ENCODE measurements around the gene ANO9.
"Not testable (repeated sequence)": the region's sequence is repeated elsewhere in the genome, so short reads cannot be mapped to it uniquely, and the experiment has no call there.

ANO9 gene

GRCh38 chr11:450809-451451, 9.1 kb upstream of the ANO9 start:
- DNase-seq = peak; percentile 37

- DNase-seq = peak; percentile 76
Measured at GRCh38 chr11:449889-450808, 8.3 kb upstream of the ANO9 start, which contains the start of gene PTDSS2. Gene PTDSS2 (plus strand): TSS chr11:450279. CDS start chr11:450456, 177 bp downstream.

DNA sequence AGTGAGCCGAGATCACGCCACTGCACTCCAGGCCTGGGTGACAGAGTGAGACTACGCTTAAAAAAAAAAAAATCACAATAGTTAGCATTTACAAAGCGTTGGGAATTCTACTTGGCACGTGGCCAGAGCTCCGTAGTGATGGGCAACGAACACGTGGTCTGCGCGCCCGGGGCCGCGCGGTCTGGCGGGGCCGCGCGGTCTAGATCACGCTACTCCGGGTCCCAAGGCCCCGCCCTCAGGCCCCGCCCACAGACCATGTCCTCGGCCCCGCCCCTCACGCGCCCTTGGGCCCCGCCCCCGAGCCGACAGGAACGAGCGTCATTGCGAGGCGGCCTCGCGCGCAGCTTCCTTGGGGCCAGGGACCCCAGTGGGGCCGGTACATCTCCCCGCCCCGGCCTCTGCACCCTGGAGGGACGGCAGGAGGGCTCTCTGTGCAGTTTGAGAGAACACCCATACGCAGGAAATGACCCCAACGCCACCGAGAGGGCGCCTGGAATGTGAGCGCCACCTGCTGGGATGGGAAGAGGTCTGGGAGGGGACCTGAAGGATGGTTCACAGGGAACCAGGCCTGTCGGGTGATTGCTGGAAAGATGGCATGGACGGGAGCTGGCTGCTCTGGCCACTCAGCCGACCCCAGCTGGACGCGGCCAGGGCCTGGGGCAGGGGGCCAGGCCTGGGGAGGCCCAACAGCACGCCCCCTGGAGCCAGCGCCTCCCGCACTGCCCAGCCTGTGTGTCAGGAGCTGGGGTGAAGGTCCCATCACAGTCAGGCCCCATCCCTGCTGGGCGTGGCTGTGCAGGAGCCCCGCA, 6.3 kb upstream of the ANO9 start:
- peak; percentile 93 for DNase-seq

DNA sequence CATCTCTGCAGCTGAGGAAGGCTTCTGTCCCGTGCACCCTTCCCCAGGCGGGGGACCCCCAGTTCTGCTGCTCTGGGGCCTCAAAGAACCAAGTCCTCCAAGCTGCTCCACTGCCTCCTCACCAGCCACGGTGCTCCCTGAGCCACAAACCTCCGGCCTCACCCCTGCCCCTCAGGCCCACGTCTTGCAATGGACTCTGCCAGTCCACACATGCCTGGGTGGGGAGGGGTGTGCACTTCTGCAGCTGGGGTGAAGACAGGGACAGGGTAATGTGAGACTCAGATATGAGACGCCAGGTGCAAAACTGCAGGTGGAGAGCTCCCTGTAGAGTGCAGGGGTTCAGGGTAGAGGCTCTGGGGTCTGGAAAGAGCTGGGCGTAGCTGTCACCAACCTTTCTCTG, 5.1 kb upstream of the ANO9 start:
- no peak for DNase-seq

DNA sequence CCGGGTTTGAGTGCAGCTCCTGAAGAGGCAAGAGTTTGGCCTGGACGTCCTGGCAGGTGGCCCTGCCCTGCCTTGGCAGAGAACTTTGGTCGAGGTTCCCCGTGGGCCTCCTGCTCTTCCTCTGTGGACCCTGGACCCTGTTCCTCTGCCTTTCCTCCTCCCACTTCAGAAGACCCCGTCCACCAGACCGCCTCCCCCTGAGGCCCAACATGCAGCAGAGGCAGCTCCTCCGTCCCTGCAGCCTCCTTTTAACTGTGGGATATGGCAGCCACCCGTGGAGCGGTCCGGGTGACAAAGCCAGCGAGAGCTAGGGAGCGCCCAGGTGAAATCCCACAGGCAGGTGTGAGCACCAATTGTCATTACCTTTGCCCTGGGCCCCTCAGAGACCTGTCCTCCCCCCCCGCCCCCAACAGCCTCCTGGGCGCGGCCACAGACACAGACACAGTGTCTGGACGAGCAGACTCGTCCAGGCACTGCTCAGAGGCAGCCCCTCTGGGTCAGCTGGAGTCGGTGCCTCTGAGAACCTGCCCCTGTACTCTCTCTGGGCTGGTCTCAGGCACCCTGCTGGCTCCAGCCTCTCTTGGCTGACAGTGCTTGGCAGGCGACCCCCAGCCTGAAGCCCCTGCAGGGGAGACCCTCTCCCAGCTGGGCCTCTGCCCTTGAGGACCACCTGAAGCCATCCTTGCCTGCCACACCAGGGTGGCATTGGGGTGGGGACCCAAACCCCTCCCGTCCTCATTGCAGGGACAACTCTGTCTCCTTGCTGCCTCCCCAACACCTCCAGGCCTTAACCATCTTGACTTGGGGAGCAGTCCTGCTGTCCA, 4.2 kb upstream of the ANO9 start:
- DNase-seq = no peak

GRCh38 chr11:444396-445144, 2.8 kb upstream of the ANO9 start:
- no peak for DNase-seq

GRCh38 chr11:443542-444199, 1.9 kb upstream of the ANO9 start:
- no peak for DNase-seq

DNA sequence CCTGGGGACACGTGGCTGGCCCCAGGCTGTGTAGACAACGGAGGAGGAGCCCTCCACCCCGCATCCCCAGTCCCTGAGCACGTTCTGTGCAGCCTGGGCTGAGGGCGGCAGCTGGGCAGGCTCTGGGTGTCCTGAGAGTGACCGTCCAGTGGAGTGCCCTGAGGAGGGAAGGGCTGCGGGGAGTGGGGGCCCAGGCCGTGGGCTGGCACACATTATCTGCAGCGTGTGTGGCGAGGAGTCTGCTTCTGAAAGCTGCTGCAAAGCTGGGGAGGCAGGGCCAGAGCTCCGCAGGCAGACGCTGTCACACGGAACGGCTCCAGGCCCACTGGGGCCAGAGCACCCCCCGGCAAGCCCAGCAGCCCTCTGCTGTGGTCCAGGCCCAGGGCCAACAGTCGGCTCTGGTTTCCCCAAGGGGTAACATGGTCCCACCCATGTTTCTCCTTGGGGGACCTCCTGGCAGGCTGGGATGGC, 835 bp upstream of the ANO9 start:
- no peak for DNase-seq

DNA sequence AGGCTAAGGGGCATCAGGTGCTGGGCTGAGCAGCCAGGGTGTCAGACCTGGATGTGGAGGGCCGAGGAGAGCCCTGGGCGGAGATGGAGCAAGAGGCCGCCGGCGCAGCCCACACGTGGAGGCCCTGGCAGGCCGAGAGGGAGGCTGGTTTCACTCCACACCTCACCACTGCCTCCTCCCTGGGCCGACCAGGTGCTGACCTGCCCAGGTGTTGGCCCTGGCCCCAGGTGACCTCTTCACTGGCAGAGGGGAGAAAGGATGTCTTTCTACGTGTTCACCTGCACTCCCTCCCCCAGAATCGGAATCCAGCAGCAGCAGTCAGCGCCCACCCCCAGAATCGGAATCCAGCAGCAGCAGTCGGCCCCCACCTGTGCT, 781 bp downstream of the ANO9 start:
- DNase-seq = no peak

DNA sequence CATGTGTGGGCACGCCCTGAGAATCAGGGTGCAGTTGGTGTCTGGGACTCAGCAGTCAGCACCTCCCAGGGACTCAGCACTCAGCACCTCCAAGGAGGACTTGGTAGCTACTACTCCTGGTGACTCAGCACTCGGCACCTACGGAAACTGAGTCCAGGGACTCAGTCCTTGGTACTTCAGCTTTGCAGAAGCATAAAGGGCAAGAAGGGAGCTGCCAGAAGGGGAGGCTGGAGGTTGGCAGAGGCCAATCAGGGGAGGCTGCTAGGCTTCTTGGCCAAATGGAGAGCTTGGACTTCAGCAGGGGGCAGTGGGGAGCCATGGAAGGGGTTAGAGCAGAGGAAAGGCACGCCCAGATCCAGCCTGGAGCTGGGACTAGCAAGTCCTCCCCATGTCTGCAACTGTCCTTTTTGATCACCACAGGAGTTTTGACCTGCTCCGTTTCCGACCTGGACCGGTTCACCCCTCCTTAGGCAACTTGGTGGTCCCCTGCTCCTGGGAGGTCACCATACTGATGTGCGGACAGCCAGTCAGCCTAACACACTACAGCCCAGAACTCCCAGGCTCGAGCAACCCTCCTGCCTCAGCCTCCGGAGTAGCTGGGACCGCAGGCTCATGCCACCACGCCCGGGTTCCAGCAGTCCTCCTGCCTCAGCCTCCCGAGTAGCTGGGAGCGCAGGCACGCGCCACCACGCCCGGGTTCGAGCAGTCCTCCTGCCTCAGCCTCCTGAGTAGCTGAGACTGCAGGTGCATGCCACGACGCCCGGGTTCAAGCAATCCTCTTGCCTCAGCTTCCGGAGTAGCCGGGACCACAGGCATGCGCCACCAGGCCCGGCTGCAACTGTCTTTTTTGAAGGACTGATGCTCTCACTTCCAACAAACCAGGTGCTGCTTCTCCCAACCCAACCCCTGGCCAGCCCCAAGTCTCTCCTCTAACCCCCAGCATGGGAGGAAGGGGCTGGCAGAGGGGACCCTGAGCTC, 1.5 kb downstream of the ANO9 start:
- DNase-seq = no peak

DNA sequence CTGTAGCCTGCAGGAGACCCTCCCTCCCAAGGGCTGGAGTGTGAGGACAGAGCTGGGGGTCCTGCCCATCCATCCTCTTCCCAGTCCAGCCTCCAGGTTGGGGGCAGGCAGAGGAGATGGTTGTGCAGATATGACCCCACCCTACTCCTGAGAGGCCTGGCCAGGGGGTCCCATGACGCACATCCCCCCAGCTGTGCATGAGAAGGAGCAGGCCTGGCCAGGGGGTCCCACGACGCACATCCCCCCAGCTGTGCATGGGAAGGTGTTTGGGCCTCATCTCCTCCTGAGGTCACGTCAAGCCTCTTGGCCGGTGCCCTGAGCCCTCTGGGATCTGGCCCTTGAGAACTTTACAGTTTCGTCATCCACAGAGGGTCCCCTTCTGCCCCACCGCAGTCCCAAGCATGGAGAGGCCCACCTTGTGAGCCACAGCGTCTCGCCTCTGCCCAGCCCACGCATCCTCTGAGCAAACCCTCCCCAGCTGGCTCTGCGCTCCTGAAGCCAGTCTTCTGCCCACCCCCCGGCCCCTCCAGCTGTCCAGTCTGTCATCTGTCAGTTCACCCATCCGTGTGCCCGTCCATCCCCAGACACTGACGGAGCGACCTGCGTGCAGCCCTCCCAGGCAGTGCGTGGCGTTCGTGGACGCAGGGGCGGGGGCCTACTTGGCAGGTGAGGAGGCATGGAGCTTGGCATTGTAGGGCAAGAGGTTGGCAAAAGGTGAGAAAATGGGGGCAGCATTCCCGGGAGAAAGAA, 2.3 kb downstream of the ANO9 start:
- no peak for DNase-seq

DNA sequence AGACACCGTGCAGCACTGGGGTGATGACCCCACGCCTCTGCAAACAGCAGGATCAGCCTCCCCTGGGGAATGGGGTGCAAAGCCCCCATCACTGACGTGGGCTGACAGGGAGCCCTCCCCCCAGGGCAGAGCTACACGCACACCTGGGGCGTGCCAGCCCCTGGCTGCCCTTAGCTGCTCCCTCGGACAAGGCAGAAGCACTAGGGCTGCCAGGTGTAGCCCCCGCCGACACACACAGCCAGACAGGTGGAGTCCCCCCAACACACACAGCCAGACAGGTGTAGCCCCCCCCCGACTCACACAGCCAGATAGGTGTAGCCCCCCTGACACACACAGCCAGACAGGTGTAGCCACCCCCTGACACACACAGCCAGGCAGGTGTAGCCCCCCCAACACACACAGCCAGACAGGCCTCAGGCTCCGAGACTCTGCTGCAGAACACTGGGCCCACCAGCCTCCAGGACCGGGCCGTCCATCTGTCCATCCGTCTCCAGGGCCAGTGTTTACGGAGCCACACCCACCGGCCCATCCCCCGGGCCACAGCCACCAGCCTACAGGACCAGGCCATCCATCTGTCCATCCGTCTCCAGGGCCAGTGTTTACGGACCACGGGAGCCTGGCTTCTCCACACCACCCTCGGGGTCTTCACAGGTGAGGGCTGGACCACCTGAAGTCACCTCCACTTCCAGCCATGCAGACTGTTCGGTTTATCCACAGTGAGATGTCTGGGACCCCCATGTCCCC, 3.5 kb downstream of the ANO9 start:
- DNase-seq = no peak

DNA sequence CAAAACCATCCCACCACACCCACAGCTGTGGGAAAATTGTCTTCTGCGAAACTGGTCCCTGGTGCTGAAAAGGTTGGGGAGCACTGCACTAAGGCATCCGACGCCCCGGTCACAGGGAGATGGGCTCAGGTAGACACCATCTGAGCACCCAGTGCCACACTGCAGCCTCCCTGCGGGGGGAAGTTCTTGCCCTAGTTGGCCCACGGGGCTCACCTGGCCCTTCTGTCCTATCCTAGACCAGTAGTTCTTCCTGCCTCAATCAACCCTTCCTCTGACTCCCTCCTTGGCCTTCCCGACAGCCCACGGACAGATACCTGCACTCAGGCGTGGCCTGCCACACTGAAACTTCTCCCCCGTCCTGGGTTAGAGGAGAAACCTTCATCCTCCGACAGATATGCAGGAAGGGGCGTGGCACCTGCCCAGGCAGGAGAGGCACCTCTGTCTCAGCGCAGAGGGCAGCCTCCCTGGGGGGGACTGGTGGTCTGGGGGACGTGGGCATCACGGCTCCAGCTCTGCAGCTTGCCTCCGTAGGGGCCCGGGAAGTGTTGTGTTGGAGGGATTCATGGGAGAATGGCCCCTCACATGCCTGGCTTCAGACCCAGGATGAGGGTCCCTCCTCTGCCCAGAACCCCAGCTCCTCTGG, 4.5 kb downstream of the ANO9 start:
- no peak for DNase-seq

GRCh38 chr11:434999-435740, 6.6 kb downstream of the ANO9 start:
- not testable (repeated sequence) for DNase-seq

GRCh38 chr11:434496-434895, 7.3 kb downstream of the ANO9 start:
- no peak for DNase-seq

DNA sequence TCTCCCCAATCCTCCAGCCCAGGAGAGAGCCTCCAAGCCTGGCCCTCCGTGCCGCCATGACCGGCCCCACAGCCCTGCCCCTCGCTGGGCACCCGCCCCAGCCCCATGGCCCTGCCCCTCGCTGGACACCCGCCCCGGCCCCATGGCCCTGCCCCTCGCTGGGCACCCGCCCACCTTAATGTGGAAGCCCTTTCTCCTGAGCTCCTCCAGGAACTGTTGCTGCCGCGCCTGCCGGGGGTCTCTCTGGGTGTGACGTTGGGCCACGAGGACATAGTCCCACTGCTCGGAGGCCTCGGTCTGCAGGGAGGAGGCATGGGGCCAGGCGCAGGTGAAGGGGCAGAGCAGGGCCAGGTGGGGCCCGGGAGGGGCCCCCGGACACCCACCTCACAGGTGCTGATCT, 8.2 kb downstream of the ANO9 start:
- no peak for DNase-seq

DNA sequence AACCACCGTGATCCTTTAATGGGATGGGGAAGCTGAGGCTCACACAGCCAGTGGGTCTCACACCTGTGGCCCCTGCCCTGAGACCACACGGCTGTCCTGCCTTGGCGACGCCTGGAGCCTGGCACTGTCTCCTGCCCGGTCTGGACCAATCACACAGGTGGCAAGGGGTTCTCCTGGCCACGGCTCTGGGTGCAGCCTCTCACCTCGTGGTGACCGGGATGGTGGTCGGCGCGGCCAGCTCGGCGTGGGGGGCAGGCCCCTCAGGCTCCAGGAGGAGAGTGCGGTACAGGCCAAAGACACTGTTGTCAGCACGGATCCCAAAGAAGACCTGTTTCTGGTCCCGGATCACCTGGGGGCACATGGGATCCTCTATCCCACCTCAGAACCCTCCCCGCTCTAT, 8.7 kb downstream of the ANO9 start:
- DNase-seq = no peak
